Fibroblast of lung (primary cell): ENCODE results near the gene MCAT. TPM values are rescaled to one million over a fixed set of nuclear protein-coding genes. Genes with fewer than 3 reads are reported as not detected.

Source experiments
- DNase-seq, 2 donors: peaks; one replicate each; pipeline versions ENCODE4 v3.0.0 to v3.0.0-alpha.2; 2010; ENCODE audit warnings: low read depth in 2 of 2
- H2AFZ ChIP-seq: 2 replicates; pipeline ENCODE4 v1.5.1; 2012; ENCODE audit warnings: low read length, control low read depth, inconsistent platforms
- H3K27ac ChIP-seq: 2 replicates; pipeline ENCODE4 v1.5.1; 2011; ENCODE audit warnings: low read length, control low read depth; ENCODE audit not compliant: insufficient read depth
- H3K27me3 ChIP-seq: 2 replicates; pipeline ENCODE4 v1.5.1; 2011; ENCODE audit warnings: mild to moderate bottlenecking, low read length; ENCODE audit not compliant: control insufficient read depth, insufficient read depth
- H3K36me3 ChIP-seq: 2 replicates; pipeline ENCODE4 v1.5.1; 2011; ENCODE audit warnings: low read length; ENCODE audit not compliant: control insufficient read depth, insufficient read depth
- H3K4me1 ChIP-seq: 2 replicates; pipeline ENCODE4 v1.5.1; 2011; ENCODE audit warnings: low read length; ENCODE audit not compliant: control insufficient read depth, insufficient read depth; ENCODE audit errors: extremely low read depth
- H3K4me2 ChIP-seq: 2 replicates; pipeline ENCODE4 v1.5.1; 2011; ENCODE audit warnings: low read length, control low read depth; ENCODE audit not compliant: insufficient read depth; ENCODE audit errors: extremely low read depth
- H3K4me3 ChIP-seq, 4 experiments: fragments of 200-600 bp in 1 of 4; sonication (generic) in 1 of 4; replicated peaks in 1 of 4; 2 replicates each; pipeline ENCODE4 v1.5.1; 2011 to 2016; ENCODE audit warnings: low read length in 4 of 4, low read depth in 3 of 4, mild to moderate bottlenecking in 3 of 4, control low read depth in 2 of 4, inconsistent platforms in 1 of 4, mixed read lengths in 1 of 4; ENCODE audit not compliant: insufficient read depth in 1 of 4; ENCODE audit errors: control extremely low read depth in 1 of 4
- H3K79me2 ChIP-seq: 2 replicates; pipeline ENCODE4 v1.5.1; 2012; ENCODE audit warnings: mild to moderate bottlenecking, low read length, inconsistent platforms; ENCODE audit not compliant: control insufficient read depth, insufficient read depth
- H3K9ac ChIP-seq: 2 replicates; pipeline ENCODE4 v1.5.1; 2011; ENCODE audit warnings: mild to moderate bottlenecking, low read length, control low read depth; ENCODE audit not compliant: insufficient read depth
- H3K9me3 ChIP-seq: 2 replicates; pipeline ENCODE4 v1.5.1; 2012; ENCODE audit warnings: low read depth, low read length; ENCODE audit not compliant: control insufficient read depth, insufficient read depth
- H4K20me1 ChIP-seq: 2 replicates; pipeline ENCODE4 v1.5.1; 2011; ENCODE audit warnings: low read length; ENCODE audit not compliant: control insufficient read depth, insufficient read depth; ENCODE audit errors: extremely low read depth
- CTCF ChIP-seq, 2 donors: IDR thresholded peaks in 1 of 2; conservative IDR thresholded peaks in 1 of 2; 1 replicate in 1 of 2; 2 replicates in 1 of 2; pipeline ENCODE4 v1.5.1; 2011 to 2012; ENCODE audit warnings: low read length in 2 of 2, control low read depth in 1 of 2, inconsistent platforms in 1 of 2, low read depth in 1 of 2, mild to moderate bottlenecking in 1 of 2
- EZH2 ChIP-seq: IDR thresholded peaks from 2 replicates; pipeline ENCODE4 v1.5.1; 2012; ENCODE audit warnings: low read length, control low read depth, mild to moderate bottlenecking; ENCODE audit errors: missing control alignments
- polyA plus RNA-seq, 2 donors: library from polyadenylated mRNA; depleted of rRNA in 1 of 2; stranded (reverse) in 1 of 2; unstranded in 1 of 2; fragments of >200 nt; gene quantifications; 2 replicates each; pipeline ENCODE4 v1.2.1, GENCODE V29; 2011 to 2012; ENCODE audit warnings: missing spikeins in 1 of 2
- total RNA-seq: library from RNA; depleted of rRNA; stranded (reverse); fragments of >200 nt; gene quantifications from 2 replicates; pipeline ENCODE4 v1.2.1, GENCODE V29; 2014

The MCAT gene
- total and polyA plus RNA-seq, 2 donors (not counting 1 experiment from before 2014, with no cell fraction given) = 8.4 to 9.3 TPM

GRCh38 chr22:43168471-43169309 is 25.5 kb upstream of the MCAT start:
- Histone ChIP-seq H3K9ac (no peak overlapping the region), H4K20me1 (no peaks in the 10 kb centered on the region), H3K36me3 (peaks cover 12% of the 10 kb centered on the region), H2AFZ (no peak overlapping the region), H3K9me3 (no peaks in the 10 kb centered on the region), H3K4me3 (no peak overlapping the region), H3K4me1 (peaks cover under 1% of the 10 kb centered on the region), H3K27me3 (no peaks in the 10 kb centered on the region), H3K4me2 (no peak overlapping the region), H3K79me2 (no peaks in the 10 kb centered on the region), H3K27ac (no peak overlapping the region)
- DNase-seq = peak in 1 of 2 donors; percentile 45
- TF ChIP-seq EZH2 (no peak), CTCF (conservative IDR thresholded peaks at IDR 0.05 in 1 of 2, IDR thresholded peaks at IDR 0.05 in 1 of 2; ENCODE audit: low read depth in 1 of 2, low read length in 2 of 2) (no peak)

GRCh38 chr22:43167001-43167589 is 23.9 kb upstream of the MCAT start:
- H3K4me3 ChIP-seq = no peak overlapping the region
- no peak overlapping the region for H3K27ac ChIP-seq
- no peaks in the 10 kb centered on the region for H3K79me2 ChIP-seq
- TF ChIP-seq EZH2 (no peak), CTCF (conservative IDR thresholded peaks at IDR 0.05 in 1 of 2, IDR thresholded peaks at IDR 0.05 in 1 of 2; ENCODE audit: low read depth in 1 of 2, low read length in 2 of 2) (no peak)
- H3K4me1 ChIP-seq = peaks cover 11% of the 10 kb centered on the region
- H3K9me3 ChIP-seq = no peaks in the 10 kb centered on the region
- no peak overlapping the region for H3K9ac ChIP-seq
- H4K20me1 ChIP-seq = no peaks in the 10 kb centered on the region
- H3K4me2 ChIP-seq = no peak overlapping the region
- H2AFZ ChIP-seq = no peak overlapping the region
- peaks cover 9% of the 10 kb centered on the region for H3K36me3 ChIP-seq
- DNase-seq = no peak
- no peaks in the 10 kb centered on the region for H3K27me3 ChIP-seq

GRCh38 chr22:43166132-43166930 is 23.1 kb upstream of the MCAT start:
- Histone ChIP-seq H3K4me1 (peaks cover 11% of the 10 kb centered on the region), H4K20me1 (no peaks in the 10 kb centered on the region), H3K27me3 (no peaks in the 10 kb centered on the region), H3K4me3 (no peak overlapping the region), H3K27ac (no peak overlapping the region), H2AFZ (no peak overlapping the region), H3K79me2 (no peaks in the 10 kb centered on the region), H3K9ac (no peak overlapping the region), H3K4me2 (no peak overlapping the region), H3K9me3 (no peaks in the 10 kb centered on the region), H3K36me3 (peaks cover 6% of the 10 kb centered on the region)
- no peak for TF ChIP-seq CTCF (conservative IDR thresholded peaks at IDR 0.05 in 1 of 2, IDR thresholded peaks at IDR 0.05 in 1 of 2; ENCODE audit: low read depth in 1 of 2, low read length in 2 of 2)
- no peak for TF ChIP-seq EZH2
- no peak for DNase-seq
